PC-9 (cell line): ENCODE data around the gene TMEM138.

Source experiments
- CTCF ChIP-seq: fragments of 200-600 bp; sonication (generic); conservative IDR thresholded peaks from 2 replicates; pipeline ENCODE4 v1.6.1; 2017; ENCODE audit warnings: mixed run types, antibody characterized with exemption, mild to moderate bottlenecking, moderate library complexity
- EZH2 ChIP-seq: fragments of 200-600 bp; sonication (generic); IDR thresholded peaks from 2 replicates; pipeline ENCODE4 v1.8.0; 2017; ENCODE audit warnings: antibody characterized with exemption, low read depth

GRCh38 chr11:61349189-61349751, 12.9 kb upstream of the TMEM138 start:
- no peak for TF ChIP-seq CTCF
- TF ChIP-seq EZH2, result no peak
